ENCODE results near the gene NARS2. TPM values are rescaled to one million over a fixed set of nuclear protein-coding genes. Genes with fewer than 3 reads are reported as not detected.

Gene NARS2
- total RNA-seq, 4 donors from 2014 or later = 9.0 to 22.1 (median 9.2) TPM

- no peak for ATAC-seq
- Histone ChIP-seq H3K27me3 (no peaks in the 10 kb centered on the region), H3K9me3 (no peaks in the 10 kb centered on the region), H3K4me3 (no peak overlapping the region), H3K36me3 (no peaks in the 10 kb centered on the region), H3K27ac (no peak overlapping the region), H3K4me1 (peaks cover 0 to 19% (median 0%) of the 10 kb centered on the region in 3 donors)
- TF ChIP-seq EP300 (IDR thresholded peaks at IDR 0.05) (no peak), CTCF (IDR thresholded peaks at IDR 0.05) (no peak), POLR2AphosphoS5 (IDR thresholded peaks at IDR 0.05) (no peak), POLR2A (IDR thresholded peaks at IDR 0.05) (no peak)
- 29 to 56% methylated on average over 2 of the region's 2 CpGs for WGBS, 2 donors (ENCODE audit: low coverage in 1 of 2)
Measured at GRCh38 chr11:78392854-78393253, 181.8 kb downstream of the NARS2 start.

- no peaks in the 10 kb centered on the region for H3K36me3 ChIP-seq
- WGBS, 2 donors (ENCODE audit: low coverage in 1 of 2) = 100% methylated on average over 1 of the region's 1 CpG
Measured at GRCh38 chr11:78391424-78391823, 183.2 kb downstream of the NARS2 start.

GRCh38 chr11:78390809-78391208 lies 183.9 kb downstream of the NARS2 start:
- Histone ChIP-seq H3K27ac (no peak overlapping the region), H3K36me3 (no peaks in the 10 kb centered on the region), H3K4me1 (peaks cover 0 to 24% (median 0%) of the 10 kb centered on the region in 3 donors), H3K27me3 (no peaks in the 10 kb centered on the region), H3K4me3 (no peak overlapping the region), H3K9me3 (peaks cover 0 to under 1% (median 0%) of the 10 kb centered on the region in 3 donors)
- no peak for ATAC-seq
- TF ChIP-seq EP300 (IDR thresholded peaks at IDR 0.05) (no peak), POLR2A (IDR thresholded peaks at IDR 0.05) (no peak), POLR2AphosphoS5 (IDR thresholded peaks at IDR 0.05) (no peak), CTCF (IDR thresholded peaks at IDR 0.05) (no peak)
- 68 to 69% methylated on average over 4 to 5 of the region's 5 CpGs for WGBS, 2 donors (ENCODE audit: low coverage in 1 of 2)

More at GRCh38 chr11:78391424-78391823, 183.2 kb downstream of the NARS2 start:
- peaks cover 0 to 28% (median 0%) of the 10 kb centered on the region in 3 donors for H3K4me1 ChIP-seq
- TF ChIP-seq CTCF (IDR thresholded peaks at IDR 0.05) (no peak), POLR2AphosphoS5 (IDR thresholded peaks at IDR 0.05) (no peak), POLR2A (IDR thresholded peaks at IDR 0.05) (no peak), EP300 (IDR thresholded peaks at IDR 0.05) (no peak)
- no peak overlapping the region for H3K27ac ChIP-seq
- no peaks in the 10 kb centered on the region for H3K27me3 ChIP-seq
- H3K4me3 ChIP-seq = no peak overlapping the region
- H3K9me3 ChIP-seq = no peaks in the 10 kb centered on the region
- ATAC-seq = no peak

- H3K9me3 ChIP-seq = peaks cover 0 to 20% (median 0%) of the 10 kb centered on the region in 3 donors
- ATAC-seq = no peak
- peaks cover 0 to 18% (median 0%) of the 10 kb centered on the region in 3 donors for H3K4me1 ChIP-seq
- TF ChIP-seq EP300 (IDR thresholded peaks at IDR 0.05) (no peak), POLR2AphosphoS5 (IDR thresholded peaks at IDR 0.05) (no peak), POLR2A (IDR thresholded peaks at IDR 0.05) (no peak), CTCF (IDR thresholded peaks at IDR 0.05) (no peak)
- no peak overlapping the region for H3K27ac ChIP-seq
- peaks cover 0 to 9% of the 10 kb centered on the region in 2 donors for H3K36me3 ChIP-seq
- H3K27me3 ChIP-seq = no peaks in the 10 kb centered on the region
- H3K4me3 ChIP-seq = no peak overlapping the region
- 74 to 76% methylated on average over 2 to 3 of the region's 3 CpGs for WGBS, 2 donors (ENCODE audit: low coverage in 1 of 2)
Measured at GRCh38 chr11:78386215-78386941, 188.3 kb downstream of the NARS2 start.

Small RNA genes within 50 kb of the gene (small RNA-seq; reads per million reads assigned to genes)
- gene RNU6-311P = 0 reads per million in 4 donors

Other genes starting within 250 kb of the NARS2 start
- gene GAB2, start 157.0 kb downstream of the NARS2 start, total RNA-seq = 10 to 100 TPM; 26.3 to 84.8 (median 26.6) TPM

Data from gastroesophageal sphincter (tissue), 4 donors.